GM12874 (cell line): ENCODE results near the gene ERAS.

Experiments used
- TF ChIP-seq, protein P1 (sequence below): IDR thresholded peaks from 2 replicates; pipeline ENCODE4 v1.5.1; 2011; ENCODE audit warnings: low read depth, mild to moderate bottlenecking, control low read depth, low read length, moderate library complexity; ENCODE audit not compliant: insufficient read depth

The ERAS gene

GRCh38 chrX:48790477-48790876, 35.8 kb upstream of the ERAS start:
- TF ChIP-seq, protein P1, sequence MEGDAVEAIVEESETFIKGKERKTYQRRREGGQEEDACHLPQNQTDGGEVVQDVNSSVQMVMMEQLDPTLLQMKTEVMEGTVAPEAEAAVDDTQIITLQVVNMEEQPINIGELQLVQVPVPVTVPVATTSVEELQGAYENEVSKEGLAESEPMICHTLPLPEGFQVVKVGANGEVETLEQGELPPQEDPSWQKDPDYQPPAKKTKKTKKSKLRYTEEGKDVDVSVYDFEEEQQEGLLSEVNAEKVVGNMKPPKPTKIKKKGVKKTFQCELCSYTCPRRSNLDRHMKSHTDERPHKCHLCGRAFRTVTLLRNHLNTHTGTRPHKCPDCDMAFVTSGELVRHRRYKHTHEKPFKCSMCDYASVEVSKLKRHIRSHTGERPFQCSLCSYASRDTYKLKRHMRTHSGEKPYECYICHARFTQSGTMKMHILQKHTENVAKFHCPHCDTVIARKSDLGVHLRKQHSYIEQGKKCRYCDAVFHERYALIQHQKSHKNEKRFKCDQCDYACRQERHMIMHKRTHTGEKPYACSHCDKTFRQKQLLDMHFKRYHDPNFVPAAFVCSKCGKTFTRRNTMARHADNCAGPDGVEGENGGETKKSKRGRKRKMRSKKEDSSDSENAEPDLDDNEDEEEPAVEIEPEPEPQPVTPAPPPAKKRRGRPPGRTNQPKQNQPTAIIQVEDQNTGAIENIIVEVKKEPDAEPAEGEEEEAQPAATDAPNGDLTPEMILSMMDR = no peak

DNA sequence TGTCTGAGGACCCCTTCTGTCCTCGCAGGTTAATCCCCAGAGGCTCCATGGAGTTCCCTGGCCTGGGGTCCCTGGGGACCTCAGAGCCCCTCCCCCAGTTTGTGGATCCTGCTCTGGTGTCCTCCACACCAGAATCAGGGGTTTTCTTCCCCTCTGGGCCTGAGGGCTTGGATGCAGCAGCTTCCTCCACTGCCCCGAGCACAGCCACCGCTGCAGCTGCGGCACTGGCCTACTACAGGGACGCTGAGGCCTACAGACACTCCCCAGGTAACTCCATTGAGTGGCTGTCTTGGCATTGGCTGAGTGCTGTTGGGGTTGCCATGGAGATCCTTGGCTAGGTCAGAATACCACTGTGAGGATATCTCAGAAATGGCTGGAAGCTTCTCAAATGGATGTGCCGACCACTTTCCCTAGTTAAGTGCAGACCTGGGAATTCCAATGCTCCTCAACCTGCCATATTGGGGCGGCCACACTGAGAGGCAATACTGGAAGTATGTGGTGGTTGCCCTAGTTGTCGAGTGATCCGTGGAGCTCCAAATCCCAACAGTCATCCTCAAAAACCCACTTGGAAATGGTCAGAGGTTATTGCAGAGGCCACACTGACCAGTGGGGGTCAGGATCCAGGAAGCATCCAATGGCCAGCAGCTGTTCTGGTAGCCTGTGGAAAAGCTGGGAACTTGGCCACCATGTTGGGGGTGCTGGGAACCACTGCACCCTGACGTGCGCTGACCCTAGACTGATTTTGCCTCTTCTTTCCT, 35.1 kb upstream of the ERAS start:
- TF ChIP-seq, protein P1 = no peak

GRCh38 chrX:48792219-48792618, 34.1 kb upstream of the ERAS start:
- TF ChIP-seq, protein P1 = no peak

DNA sequence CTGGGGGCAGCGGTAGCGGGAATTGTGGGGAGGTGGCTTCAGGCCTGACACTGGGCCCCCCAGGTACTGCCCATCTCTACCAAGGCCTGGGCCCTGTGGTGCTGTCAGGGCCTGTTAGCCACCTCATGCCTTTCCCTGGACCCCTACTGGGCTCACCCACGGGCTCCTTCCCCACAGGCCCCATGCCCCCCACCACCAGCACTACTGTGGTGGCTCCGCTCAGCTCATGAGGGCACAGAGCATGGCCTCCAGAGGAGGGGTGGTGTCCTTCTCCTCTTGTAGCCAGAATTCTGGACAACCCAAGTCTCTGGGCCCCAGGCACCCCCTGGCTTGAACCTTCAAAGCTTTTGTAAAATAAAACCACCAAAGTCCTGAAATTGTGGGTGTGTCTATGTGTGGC, 32.4 kb upstream of the ERAS start:
- TF ChIP-seq, protein P1 = no peak

- TF ChIP-seq, protein P1 = no peak
Measured at GRCh38 chrX:48794340-48794910, 31.9 kb upstream of the ERAS start.

DNA sequence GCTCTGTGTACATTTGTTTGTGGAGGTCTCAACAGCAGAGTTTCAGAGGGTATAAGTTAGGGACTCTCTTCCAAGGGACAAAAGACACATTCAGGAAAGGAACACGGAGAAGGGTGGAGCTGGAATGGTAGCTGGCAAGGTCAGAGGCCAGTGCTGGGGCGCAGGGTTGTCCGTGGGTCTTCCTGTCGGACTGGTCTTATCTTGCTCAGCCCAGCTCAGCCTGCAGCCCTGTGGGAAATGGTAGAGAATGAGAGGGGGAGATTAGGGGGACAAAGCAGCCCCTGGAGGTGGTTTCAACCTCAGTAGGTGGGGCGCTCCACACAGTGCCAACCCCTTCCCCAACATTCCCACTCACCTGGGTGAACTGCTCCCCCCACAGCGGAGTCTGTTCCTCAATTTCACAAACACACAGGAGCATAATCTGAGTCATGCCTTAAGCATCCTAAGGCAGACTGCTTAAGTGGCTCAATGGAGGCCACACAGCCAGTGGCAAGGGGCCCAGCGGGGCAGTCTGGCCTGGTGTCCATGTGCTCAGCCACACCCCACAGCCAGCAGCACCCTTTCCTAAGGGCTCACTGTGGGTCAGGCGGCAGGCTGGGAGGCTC, 31.3 kb upstream of the ERAS start:
- TF ChIP-seq, protein P1 = no peak

DNA sequence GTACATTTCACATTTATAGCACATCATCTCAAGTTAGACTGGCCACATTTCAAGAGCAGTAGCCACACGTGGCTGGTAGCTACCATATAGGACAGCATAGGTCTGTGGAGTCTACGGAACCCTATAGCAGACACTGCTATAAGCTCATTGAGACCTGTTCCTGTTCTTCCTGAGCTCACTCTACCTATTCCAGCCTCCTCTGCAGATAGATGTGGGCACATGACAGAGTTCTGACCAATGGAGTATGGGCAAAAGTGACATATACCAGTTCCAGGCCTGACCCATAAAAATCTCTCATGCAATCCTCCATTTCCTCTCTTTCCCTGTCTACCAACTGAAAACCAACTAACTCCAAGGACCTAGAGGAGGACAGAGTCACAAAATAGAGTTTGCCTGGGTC, 28.0 kb upstream of the ERAS start:
- TF ChIP-seq, protein P1 = no peak
